Measurements from ENCODE around the gene BTN2A1.

The BTN2A1 gene

DNA sequence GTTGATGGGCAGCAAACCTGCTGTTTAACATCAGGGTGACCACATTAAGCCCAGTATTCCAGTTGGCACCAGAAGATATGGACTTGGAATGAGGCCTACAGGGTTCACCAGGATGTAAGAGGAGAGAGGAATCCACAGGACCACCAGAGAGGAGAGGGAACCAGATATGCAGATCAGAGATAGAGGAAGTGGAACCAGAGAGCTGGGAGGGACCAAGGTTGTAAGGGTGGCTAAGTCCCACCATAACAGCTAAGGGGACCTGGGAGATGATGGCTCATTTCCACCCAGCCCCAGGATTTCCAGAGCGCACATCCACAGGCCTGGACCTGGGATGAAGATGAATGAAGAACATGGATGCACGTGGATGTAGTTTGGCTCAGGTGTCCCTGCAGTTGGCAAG, 11.1 kb downstream of the BTN2A1 start:
- DNase-seq (ENCODE audit: low read depth) = no peak

DNA sequence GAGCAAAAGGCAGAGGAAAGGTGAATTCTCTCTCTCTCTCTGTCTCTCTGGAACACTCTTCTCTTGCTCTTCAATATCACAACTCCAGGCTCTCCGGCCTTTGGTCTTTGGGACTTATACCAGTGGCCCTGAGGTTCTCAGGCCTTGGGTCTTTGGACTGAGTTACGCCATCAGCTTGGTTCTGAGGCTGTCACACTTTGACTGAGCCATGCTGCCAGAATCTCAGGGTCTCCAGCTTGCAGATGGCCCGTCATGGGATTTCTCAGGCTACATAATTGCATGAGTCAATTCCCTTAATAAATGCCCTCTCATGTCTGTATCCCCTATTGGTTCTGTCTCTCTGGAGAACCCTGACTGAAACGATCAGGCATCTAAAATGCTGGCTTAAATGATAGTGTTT, 12.9 kb downstream of the BTN2A1 start:
- no peak for DNase-seq (ENCODE audit: low read depth)

DNA sequence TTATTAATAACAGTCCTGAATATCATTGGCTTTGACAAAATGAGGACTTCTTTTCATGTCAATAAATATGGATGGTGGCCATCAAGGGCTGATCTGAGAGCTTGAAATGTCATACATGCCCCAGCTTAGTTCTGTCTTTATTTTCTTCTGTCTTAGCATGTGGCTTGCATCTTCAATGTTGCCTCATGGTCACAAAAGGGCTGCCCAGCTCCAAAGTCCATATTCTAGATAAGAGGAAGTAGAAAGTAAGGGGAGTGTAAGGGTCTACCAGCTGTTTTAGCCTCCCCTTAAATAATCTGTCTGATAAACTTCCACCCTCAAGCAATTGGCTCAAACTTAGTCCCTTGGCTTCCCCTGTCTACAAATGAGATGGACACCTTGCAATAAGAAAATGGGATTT, 14.2 kb downstream of the BTN2A1 start:
- no peak for DNase-seq (ENCODE audit: low read depth)

DNA sequence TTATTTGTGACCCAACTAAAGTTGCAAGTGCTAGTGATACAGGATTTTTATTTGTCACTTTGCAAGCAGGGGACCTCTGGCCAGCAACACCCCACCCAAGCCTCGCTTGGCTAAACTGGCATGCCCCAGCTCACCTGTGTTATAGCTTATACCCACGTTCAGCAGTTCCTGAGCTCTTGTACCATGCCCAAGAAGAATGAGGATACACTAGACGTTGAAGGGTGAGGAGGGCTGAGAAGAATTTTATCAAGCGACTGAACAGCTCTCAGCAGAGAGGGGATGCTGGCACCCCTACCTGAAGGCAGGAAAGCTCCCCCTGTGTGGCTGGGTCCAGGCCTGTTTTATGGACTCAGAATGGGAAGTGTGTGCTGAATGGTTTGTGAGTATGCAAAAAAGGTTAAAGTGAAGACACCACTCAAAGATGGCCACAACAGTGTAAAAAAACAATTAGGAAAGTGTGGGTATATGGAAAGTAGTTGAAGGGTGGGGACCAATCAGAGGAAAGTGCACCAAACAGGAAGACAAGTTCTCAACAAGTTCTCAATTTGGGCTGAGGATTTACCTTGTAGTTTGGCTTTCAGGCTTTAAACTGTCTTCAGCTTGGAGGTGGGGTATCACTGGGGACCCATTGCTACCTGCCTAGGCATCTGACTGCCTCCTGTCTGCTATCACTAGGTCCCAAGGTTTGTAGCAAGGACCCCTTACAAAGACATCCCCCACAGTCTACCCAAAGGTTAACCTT, 15.0 kb downstream of the BTN2A1 start:
- DNase-seq (ENCODE audit: low read depth) = no peak

DNA sequence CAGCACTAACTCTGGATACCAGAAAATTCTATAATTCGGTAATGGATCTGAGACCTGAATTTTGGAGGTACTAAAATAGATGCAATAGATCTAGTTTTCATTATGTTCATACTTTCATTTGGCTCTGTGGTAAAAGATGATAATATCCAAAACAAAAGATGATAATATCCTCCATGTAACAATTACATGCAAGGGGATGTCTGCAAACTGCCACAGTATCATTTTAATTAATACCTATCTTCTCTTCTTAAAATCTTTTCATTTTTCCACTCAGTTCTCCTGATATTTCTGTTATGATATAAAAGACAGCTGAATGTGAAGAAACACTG, 15.6 kb downstream of the BTN2A1 start:
- DNase-seq (ENCODE audit: low read depth) = no peak

DNA sequence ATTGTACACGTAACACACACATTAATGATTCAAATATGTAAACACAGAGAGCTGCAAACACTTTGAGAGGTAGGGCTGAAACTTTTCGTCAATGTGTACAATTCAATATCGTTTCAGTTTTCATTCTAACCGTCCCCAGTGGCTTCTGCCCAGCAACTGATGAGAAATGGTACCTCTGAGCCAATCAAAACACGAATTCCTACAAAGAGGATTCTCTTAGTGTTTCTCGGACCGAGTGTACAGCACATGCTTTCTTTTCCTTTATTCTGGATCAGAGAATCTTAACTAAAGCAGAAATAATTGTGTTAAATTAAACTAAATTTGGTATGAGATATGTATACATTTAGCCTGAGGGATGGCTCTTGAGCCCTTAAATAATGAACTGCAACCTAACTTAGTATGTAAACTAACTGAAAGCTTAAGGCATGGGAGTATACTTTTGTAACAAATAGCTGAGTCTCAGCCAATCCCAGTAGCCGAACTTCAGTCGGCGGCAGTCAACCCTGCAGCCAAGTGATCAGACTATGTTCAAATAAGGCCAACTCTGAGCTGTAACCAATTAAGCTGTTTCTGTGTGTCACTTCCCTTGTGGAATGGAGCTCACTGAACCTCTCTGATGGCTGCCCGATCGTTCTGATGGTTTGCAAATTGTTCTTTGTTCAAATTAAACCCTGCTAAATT, 16.1 kb downstream of the BTN2A1 start:
- DNase-seq (ENCODE audit: low read depth) = peak; percentile 64

DNA sequence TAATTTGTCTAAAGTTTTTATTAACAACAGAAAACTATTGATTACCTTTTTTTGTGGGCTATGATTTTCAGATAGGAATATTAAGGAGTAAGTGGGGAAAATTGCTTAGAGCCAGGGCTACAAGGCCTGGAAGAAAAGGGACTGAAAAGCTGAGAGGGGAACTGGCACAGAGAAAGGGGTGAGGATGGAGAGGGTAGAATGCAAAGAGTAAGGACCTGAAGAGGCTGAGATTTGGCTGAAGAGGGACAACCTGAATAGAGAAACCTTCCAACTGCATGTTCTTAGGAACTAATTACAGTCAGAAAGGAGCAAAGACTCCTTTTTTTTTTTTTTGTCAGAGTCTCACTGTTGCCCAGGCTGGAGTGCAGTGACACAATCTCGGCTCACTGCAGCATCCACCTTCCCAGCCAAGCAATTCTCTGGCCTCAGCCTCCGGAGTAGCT, 16.7 kb downstream of the BTN2A1 start:
- DNase-seq (ENCODE audit: low read depth) = no peak

DNA sequence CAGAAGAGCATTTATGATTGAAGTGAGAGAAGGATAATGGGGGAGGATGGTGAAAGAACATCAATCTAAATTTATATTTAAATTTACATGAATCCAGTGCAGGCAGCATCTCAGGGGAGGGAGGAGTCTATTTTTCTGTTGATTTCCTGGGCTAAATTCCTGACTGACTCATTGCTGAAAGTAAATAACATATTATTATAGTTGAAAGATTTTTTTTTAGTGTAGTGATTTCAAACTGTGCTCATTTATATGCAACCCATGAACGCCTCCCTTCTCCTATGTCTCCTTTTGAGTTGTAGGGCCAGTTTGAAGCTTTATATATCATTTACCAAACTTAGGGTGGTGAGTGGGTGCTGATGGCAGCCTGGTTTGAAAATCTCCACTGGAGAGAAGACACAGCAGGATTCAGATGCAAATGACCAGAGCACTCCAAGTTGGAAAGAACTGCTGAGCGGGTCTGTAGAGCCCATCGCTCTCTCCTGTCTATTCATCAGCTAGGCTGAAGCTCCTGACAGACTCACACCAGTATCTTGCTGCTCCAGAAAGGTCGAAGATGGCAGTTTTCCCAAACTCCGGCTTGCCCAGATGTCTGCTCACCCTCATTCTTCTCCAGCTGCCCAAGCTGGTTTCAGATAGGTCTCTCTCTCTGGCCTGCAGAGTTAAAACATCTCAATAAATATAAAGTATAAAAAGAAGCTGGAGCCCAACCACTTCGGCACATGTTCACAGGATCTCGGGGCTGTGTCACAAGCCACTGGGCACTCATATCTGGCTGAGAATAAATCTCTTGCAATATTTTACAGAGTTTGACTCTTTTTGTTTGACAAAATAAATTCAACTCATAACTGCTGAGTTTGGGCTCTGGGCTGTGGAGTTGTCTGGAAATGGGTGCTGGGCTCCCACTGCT, 18.3 kb downstream of the BTN2A1 start:
- DNase-seq (ENCODE audit: low read depth) = no peak

DNA sequence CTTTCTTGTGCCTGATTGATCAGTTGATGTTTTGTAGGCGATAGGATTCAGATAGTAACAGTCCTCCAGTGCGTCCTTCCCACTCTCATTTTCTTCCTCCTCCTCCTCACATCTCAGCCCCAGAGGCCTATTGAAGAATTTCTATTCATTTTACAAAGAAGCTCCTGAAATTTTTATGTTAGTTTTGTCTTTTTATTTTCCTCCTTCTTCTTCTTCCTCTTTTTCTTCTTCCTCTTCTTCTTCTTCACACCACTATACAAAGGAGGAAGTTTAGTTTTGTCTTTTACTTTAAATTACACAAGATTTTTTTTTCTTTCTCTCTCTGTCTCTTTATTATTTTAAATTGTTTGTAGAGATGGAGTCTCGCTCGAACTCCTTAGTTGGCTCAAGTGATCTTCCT, 19.1 kb downstream of the BTN2A1 start:
- DNase-seq (ENCODE audit: low read depth) = no peak

DNA sequence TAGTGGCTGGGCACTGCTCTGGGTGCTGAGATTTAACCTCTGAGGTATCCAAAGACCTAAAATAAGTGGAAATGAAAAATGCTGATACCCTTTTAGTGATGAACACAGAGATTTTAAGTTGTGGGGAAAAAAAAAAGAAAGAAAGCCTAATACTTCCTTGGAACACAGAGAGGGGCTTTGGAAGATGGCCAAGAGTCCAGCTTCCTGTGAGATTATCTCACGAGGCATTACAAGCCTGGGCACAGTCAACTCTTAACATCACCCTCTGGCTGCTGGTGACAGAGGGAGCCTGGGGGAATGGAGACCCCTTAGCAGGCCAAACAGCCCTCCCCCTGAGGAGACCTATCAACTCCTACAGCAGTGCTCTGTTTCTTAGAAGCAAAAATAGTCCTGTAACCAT, 19.7 kb downstream of the BTN2A1 start:
- DNase-seq (ENCODE audit: low read depth) = no peak

DNA sequence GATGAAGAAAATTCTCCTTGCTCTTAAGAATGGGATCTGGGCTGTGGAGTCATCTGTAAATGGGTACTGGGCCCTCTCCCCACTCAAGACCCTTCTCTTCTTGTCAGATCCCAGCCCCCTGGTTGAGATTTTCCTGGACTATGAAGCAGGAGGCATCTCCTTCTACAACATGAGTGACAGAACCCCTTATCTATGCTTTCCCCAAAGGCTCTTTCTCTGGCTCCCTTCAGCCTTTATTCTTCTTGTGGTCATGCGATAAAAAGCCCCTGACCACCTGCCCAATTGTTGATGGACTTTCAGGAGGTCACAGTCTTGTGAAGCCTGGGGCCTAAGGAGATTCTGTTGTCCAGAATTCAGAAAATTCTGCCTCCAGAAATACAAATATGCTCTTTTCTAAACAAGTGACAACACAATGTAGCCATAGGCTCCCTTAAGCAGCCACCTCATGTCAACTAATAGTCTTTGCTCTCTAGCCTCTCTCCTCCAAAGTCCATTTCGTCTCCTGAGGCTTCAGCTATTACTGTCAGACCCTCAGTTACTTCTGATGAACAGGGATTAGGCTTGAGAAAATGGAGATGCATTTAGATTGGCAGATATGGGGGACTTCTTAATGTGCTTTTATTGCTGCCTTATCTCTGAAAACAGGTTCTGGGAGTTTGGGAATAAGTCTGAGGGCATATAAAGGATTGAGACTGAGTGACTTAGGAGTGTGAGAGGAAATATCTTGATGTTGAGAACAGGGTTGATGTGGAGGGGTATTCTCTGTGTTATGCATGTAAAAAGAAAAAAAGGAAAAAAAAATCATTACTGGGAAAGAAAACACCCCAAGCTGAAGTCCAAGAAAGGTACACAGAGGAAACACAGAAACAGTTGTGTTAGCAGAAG, 20.6 kb downstream of the BTN2A1 start:
- no peak for DNase-seq (ENCODE audit: low read depth)

DNA sequence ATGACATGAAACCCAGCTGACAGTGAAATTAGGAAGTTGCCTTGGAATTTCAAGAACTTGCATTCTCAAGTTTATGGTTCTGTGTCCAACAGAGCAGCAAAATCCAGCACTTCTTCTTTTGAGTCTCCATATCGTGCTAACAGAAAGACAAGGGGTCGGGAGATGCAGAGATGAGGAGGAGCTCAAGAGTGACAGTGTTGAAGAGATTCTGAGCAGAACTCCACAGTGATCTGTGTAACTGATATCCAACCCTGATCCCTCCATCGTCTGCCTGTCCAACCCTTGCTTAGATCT, 21.2 kb downstream of the BTN2A1 start:
- no peak for DNase-seq (ENCODE audit: low read depth)

DNA sequence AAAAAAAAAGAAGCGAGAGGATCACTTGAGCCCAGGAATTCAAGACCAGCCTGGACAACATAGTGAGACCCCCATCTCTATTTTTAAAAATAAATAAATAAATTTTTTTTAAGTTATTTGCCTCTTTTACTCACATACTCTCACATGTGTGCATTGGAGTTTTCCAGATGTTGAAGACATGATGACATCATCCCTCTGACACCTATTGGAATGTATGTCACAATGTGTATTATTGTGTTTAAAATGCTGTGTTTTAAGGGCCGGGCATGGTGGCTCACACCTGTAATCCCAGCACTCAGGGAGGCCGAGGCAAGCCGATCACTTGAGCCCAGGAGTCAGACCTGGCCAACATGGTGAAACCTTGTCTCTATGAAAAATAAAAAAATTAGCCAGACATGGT, 24.6 kb downstream of the BTN2A1 start:
- DNase-seq (ENCODE audit: low read depth) = no peak

DNA sequence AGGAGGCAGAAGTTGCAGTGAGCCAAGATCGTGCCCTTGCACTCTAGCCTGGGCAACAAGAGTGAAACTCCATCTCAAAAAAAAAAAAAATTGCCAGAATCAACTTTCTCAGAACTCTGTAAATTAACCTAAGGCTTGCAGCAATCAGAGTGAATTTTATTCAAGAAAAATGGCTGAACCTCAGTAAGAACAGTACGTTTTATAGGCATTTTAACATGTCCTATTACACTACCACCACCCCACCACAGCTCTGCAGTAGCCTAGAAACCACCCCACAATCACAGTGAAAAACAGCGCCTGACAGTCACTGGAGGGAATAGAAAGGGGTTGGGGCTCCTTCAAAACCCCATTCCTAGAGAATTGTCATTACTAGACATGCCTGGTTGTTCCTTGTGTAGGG, 26.0 kb downstream of the BTN2A1 start:
- no peak for DNase-seq (ENCODE audit: low read depth)

DNA sequence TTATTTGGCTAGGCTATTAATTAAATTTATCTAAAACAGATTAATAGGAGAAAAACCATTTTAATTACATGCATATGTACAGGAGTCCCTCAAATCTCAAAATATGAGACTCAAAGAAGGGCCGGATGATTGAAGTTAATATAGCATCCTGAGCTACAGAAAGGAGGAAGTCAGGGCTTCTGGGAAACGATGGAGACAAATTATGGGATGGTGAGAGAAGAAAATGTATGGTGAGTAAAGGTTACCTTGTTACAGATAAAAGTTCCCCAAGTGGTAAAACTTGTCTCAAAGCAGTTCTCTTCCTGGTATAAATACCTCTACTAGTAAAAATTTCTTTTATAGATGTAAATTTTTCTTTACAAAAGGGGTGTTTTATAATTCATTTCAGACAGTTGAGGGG, 26.4 kb downstream of the BTN2A1 start:
- no peak for DNase-seq (ENCODE audit: low read depth)

DNA sequence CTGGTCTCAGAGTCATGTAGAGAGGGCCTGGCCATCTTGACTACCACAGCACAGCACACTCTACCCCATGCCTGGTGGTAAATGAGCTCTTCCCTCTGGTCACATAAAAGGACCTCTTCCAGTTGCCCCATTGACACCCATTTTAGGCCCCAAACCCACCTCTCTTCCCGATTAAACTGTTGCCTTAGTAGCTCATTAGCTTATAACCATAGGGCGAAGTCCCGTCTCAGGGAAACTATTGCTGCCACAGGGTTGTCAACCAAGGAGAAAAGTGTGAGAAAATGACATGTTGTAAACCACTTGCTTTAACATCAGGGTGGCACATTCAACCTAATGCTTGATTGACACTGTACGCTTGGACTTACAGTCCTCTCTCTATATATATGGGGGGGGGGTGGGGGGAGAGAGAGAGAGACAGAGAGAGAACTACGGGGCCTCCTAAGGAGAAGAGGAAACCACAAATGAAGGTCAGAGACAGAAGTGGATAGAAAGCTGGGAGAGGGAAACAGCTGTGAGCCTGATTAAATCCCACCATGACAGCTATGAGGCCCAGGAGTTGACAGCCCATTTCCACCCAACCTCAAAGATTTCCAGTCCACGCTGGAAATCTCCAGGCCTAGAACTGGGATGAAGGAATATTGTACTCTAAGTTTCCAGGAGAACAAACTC, 27.5 kb downstream of the BTN2A1 start:
- DNase-seq (ENCODE audit: low read depth) = no peak

DNA sequence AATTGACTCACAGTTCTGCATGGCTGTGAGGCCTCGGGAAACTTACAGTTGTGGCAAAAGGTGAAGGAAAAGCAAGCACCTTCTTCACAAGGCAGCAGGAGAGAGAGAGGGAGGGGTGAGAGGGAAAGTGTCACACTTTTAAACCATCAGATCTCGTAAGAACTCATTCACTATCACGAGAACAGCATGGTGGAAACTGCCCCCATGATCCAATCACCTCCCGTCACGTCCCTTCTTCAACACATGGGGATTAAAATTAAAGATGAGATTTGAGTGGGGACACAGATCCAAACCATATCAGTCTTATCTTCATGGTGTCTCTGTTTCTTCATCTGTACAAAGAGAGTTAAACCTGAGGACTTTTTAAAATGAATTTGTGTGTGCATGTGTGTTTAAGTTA, 28.6 kb downstream of the BTN2A1 start:
- DNase-seq (ENCODE audit: low read depth) = no peak

DNA sequence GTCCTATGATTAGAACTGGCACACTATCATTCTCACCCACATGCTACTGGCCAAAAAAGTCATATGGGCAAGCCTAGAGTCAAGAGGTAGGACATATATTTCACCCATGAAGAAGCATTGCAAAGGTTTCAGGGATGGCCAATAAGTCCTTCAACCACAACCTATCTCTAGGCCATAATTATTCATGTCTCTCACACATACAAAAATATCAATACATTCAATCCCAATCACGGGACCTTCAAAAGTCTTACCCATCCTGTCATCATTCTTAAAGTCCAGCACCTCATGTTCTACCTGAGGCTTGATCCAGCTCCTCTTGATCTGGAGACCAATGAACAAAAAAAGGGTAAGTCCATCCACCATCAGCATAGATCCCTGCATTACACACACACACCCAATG, 29.7 kb downstream of the BTN2A1 start:
- DNase-seq (ENCODE audit: low read depth) = no peak

DNA sequence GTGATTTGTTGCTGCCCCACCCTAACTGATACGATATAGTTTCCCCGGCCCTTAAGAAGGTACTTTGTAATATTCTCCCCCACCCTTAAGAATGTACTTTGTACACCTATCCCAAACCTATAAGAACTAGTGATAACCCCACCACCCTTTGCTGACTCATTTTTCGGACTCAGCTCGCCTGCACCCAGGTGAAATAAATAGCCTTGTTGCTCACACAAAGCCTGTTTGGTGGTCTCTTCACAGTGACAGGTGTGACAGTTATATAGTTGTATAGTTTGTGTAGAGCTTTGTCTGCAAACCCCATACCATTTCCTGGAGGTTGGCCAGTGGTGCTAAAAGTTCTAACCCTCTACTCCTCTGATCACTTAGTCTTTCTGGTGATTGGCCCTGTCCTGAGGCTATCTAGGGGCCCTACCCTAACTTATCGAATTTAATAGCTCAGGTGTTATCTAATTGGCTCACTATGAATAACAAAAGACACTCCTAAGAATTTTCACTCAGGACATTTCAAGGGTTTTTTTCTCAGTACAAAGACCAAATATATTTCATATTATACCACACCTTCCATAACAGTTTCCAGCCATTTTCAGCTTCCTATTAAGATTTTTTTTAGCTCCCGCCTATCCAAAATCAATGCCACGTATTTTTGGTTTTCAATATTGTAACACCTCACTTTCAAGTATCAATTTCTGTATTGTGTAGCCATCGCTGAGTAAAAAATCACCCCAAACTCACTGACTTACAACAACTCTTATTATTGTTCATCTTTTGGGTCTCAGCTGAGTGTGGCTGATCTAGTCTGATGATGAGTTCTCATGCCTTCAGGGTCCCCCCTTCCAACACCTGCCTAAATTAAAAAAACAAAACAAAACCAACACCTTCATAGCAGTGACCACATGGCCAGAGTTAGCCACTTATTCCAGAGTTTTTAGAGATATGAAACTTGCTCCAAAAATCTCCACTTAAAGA, 32.5 kb downstream of the BTN2A1 start:
- DNase-seq (ENCODE audit: low read depth) = no peak

DNA sequence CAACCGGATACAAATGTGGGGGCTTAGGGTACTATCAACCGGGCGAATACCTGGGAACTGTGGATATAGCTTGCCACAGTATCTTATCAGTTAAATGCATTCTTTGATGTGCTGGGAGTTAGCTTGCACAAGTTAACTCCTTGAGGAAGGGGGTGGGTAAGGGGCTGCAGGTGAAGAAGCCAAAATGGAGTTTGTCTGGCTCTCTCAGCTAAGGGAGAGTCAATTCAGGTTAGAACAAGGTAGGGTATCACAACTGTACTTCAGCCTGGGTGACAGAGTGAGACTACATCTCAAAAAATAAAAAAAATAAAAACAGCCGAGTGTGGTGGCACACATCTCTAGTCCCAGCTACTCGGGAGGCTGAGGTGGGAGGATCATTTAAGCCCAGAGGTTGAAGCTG, 33.8 kb downstream of the BTN2A1 start:
- no peak for DNase-seq (ENCODE audit: low read depth)

Data from activated T-helper 1 cell treated with Interleukin-2 at 50 U/mL for 16 hours (primary cell).